ENCODE measurements around the gene GP1BB. TPM values are rescaled to one million over a fixed set of nuclear protein-coding genes. Genes with fewer than 3 reads are reported as not detected.

GP1BB gene
- total RNA-seq, 1 donor from 2014 or later = 5.7 TPM

DNA sequence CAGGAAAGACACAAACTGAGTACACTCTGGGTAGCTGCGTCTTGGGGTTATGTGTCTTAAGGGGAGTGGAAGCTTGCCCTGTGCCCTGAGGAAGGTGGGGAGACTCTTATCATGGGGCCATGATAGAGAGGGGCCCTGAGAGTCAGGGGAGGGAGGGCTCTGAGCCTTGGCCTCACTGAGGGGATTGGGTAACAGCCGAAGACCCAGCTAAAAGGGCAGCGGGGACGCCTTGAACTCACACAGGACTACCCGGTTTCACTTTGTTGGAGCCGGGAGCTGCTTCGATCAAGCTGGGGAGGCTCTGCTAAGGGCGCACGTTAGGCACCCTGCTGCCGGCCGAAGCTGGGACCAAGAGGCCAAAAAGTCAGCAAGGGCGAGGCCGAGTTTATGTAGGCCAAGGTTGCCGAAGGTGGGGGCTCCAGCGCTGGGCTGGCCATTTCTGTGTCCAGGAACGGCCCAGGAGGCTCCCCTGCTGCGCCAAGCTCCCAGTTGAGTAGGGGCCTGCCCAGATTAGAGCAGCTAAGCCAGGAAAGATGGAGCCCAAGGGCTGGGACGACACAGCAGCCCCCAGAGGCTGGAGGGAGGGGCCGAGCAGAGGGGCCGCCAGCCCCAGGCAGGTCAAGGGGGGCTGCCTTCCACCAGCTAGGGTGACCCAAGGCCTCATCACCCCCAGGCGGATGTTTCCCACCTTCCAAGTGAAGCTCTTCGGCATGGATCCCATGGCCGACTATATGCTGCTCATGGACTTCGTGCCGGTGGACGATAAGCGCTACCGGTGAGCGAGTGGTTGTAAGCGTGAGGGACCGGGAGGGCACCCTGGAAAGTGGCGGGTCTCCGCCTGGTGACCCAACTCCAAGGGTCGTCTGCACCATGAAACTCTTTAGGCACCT lies 39.5 kb downstream of the GP1BB start:
- Mint-ChIP-seq H3K27me3 (ENCODE audit: low read depth) (peaks cover 78% of the 10 kb centered on the region), H3K27ac (no peak overlapping the region), H3K9me3 (no peaks in the 10 kb centered on the region), H3K36me3 (no peaks in the 10 kb centered on the region), H3K4me3 (no peak overlapping the region), H3K4me1 (peaks cover 19% of the 10 kb centered on the region)
- TF ChIP-seq, protein P1, sequence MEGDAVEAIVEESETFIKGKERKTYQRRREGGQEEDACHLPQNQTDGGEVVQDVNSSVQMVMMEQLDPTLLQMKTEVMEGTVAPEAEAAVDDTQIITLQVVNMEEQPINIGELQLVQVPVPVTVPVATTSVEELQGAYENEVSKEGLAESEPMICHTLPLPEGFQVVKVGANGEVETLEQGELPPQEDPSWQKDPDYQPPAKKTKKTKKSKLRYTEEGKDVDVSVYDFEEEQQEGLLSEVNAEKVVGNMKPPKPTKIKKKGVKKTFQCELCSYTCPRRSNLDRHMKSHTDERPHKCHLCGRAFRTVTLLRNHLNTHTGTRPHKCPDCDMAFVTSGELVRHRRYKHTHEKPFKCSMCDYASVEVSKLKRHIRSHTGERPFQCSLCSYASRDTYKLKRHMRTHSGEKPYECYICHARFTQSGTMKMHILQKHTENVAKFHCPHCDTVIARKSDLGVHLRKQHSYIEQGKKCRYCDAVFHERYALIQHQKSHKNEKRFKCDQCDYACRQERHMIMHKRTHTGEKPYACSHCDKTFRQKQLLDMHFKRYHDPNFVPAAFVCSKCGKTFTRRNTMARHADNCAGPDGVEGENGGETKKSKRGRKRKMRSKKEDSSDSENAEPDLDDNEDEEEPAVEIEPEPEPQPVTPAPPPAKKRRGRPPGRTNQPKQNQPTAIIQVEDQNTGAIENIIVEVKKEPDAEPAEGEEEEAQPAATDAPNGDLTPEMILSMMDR (IDR thresholded peaks at IDR 0.05; ENCODE audit: unreplicated experiment) = no peak
- DNase-seq (ENCODE audit: low spot score in 2 of 2, unreplicated experiment in 2 of 2) = no peak

GRCh38 chr22:19763458-19764298 lies 40.3 kb downstream of the GP1BB start:
- TF ChIP-seq, protein P1 (IDR thresholded peaks at IDR 0.05; ENCODE audit: unreplicated experiment) = no peak
- Mint-ChIP-seq H3K4me3 (no peak overlapping the region), H3K4me1 (peaks cover 19% of the 10 kb centered on the region), H3K27ac (no peak overlapping the region), H3K9me3 (no peaks in the 10 kb centered on the region), H3K36me3 (no peaks in the 10 kb centered on the region), H3K27me3 (ENCODE audit: low read depth) (peaks cover 80% of the 10 kb centered on the region)
- no peak for DNase-seq (ENCODE audit: low spot score in 2 of 2, unreplicated experiment in 2 of 2)

DNA sequence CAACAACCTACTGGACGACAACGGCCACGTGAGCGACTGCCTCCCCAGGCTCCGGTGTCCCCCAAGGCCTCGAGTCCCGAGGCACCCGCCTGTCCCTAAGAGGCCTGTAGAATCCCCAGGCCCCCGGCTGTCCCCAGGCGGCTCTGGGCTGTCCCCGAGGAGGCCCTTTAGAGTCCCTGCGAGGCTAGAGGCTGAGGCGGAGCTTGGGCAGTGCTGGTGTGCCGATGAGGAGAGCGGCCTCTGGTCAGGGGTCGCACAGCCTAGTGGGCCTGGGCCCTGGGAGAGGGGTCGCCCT lies 40.9 kb downstream of the GP1BB start:
- H3K36me3 Mint-ChIP-seq = no peaks in the 10 kb centered on the region
- H3K9me3 Mint-ChIP-seq = no peaks in the 10 kb centered on the region
- H3K4me3 Mint-ChIP-seq = no peak overlapping the region
- H3K27ac Mint-ChIP-seq = no peak overlapping the region
- TF ChIP-seq, protein P1 (IDR thresholded peaks at IDR 0.05; ENCODE audit: unreplicated experiment) = no peak
- DNase-seq (ENCODE audit: low spot score in 2 of 2, unreplicated experiment in 2 of 2) = no peak
- H3K4me1 Mint-ChIP-seq = peaks cover 19% of the 10 kb centered on the region
- H3K27me3 Mint-ChIP-seq (ENCODE audit: low read depth) = peaks cover 81% of the 10 kb centered on the region

DNA sequence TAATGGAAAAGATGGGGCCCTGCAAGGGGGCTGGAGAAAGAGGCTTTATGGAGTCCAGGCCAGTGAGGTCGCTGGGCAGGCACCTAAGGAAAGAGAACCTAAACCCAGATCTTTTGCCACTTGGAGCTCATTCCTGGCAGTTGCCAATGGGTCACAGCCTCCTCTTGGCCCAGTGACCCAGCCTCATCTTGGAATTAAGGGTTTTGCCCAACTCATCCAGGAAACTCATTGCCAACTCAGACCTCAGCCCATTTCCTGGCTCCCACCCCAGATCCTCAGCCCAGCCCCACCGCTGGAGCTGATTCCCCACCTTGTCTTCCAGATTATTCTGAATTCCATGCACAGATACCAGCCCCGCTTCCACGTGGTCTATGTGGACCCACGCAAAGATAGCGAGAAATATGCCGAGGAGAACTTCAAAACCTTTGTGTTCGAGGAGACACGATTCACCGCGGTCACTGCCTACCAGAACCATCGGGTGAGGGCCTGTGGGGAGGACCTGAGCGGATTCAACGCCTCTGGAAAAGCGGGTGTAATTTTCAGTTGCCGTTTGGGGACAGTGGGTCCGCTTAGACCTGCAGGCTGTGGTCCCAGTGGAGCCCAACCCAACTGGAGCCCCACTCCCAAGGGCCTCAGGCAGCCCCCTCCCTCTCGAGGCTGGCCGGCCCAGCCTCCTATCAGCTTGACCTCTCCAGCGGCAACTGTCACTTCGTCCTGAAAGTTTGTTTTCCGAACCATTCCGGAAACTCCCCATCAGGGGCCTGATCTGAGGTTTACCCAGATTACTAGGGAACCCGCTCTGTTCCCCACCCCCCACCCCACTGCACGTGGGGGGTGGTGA lies 41.5 kb downstream of the GP1BB start:
- no peaks in the 10 kb centered on the region for H3K9me3 Mint-ChIP-seq
- H3K36me3 Mint-ChIP-seq = no peaks in the 10 kb centered on the region
- DNase-seq (ENCODE audit: low spot score in 2 of 2, unreplicated experiment in 2 of 2) = no peak
- H3K4me1 Mint-ChIP-seq = peaks cover 13% of the 10 kb centered on the region
- peak overlapping the region; percentile 18 for H3K4me3 Mint-ChIP-seq
- H3K27ac Mint-ChIP-seq = no peak overlapping the region
- H3K27me3 Mint-ChIP-seq (ENCODE audit: low read depth) = peaks cover 81% of the 10 kb centered on the region
- TF ChIP-seq, protein P1 (IDR thresholded peaks at IDR 0.05; ENCODE audit: unreplicated experiment) = no peak

GRCh38 chr22:19765477-19766239 lies 42.3 kb downstream of the GP1BB start:
- H3K36me3 Mint-ChIP-seq = no peaks in the 10 kb centered on the region
- peak overlapping the region; percentile 34 for H3K4me3 Mint-ChIP-seq
- H3K9me3 Mint-ChIP-seq = no peaks in the 10 kb centered on the region
- TF ChIP-seq, protein P1 (IDR thresholded peaks at IDR 0.05; ENCODE audit: unreplicated experiment) = no peak
- no peak for DNase-seq (ENCODE audit: low spot score in 2 of 2, unreplicated experiment in 2 of 2)
- H3K27me3 Mint-ChIP-seq (ENCODE audit: low read depth) = peaks cover 84% of the 10 kb centered on the region
- peaks cover 9% of the 10 kb centered on the region for H3K4me1 Mint-ChIP-seq
- no peak overlapping the region for H3K27ac Mint-ChIP-seq

Data from mesothelial cell of epicardium (in vitro differentiated cells).